WI38 (cell line): ENCODE results near the gene GCSH.

Experiments
- H3K4me3 ChIP-seq: 2 replicates; pipeline ENCODE4 v1.5.1; 2011; ENCODE audit warnings: low read depth, mild to moderate bottlenecking, control low read depth, low read length
- CTCF ChIP-seq: IDR thresholded peaks from 2 replicates; pipeline ENCODE4 v1.5.1; 2012; ENCODE audit warnings: low read depth, mild to moderate bottlenecking, control low read depth, low read length

GCSH gene

GRCh38 chr16:81095953-81096714, at the start of gene GCSH:
TSS of gene GCSH (minus strand) at chr16:81096395. CDS start at chr16:81096278, 117 bp downstream.
- peak within 1 kb of the TSS; percentile 77 for H3K4me3 ChIP-seq
- no peak for TF ChIP-seq CTCF

GRCh38 chr16:81143921-81144471, 47.8 kb upstream of the GCSH start:
- H3K4me3 ChIP-seq: no peak overlapping the region
- TF ChIP-seq CTCF: no peak

- H3K4me3 ChIP-seq: no peak overlapping the region
- TF ChIP-seq CTCF: no peak
These were observed 46.7 kb upstream of the GCSH start for GRCh38 chr16:81142864-81143263.

- TF ChIP-seq CTCF: no peak
- no peak overlapping the region for H3K4me3 ChIP-seq
These were observed 45.0 kb upstream of the GCSH start for GRCh38 chr16:81140930-81141780.

GRCh38 chr16:81138831-81139557, 42.8 kb upstream of the GCSH start:
- TF ChIP-seq CTCF: no peak

GRCh38 chr16:81137754-81138153, 41.6 kb upstream of the GCSH start:
- no peak for TF ChIP-seq CTCF
- no peak overlapping the region for H3K4me3 ChIP-seq

More at GRCh38 chr16:81138831-81139557, 42.8 kb upstream of the GCSH start:
- no peak overlapping the region for H3K4me3 ChIP-seq
